NB4 (cell line): ENCODE data around the gene LAMA1.

Experiments
- DNase-seq: peaks from one replicate; pipeline ENCODE4 v3.0.0; 2010; ENCODE audit warnings: low read depth
- H3K4me3 ChIP-seq: one replicate; pipeline ENCODE4 v1.5.1; 2011; ENCODE audit warnings: mild to moderate bottlenecking, low read depth, low read length, moderate library complexity
- MAX ChIP-seq: IDR thresholded peaks from 2 replicates; pipeline ENCODE4 v1.6.1; 2011; ENCODE audit warnings: low read depth, low read length
- MYC ChIP-seq: IDR thresholded peaks from 2 replicates; pipeline ENCODE4 v1.6.1; 2011; ENCODE audit warnings: low read depth, low read length
- POLR2A ChIP-seq: IDR thresholded peaks from 2 replicates; pipeline ENCODE4 v1.6.1; 2011; ENCODE audit warnings: mild to moderate bottlenecking; ENCODE audit not compliant: insufficient read length; ENCODE audit errors: extremely low read depth
- TF ChIP-seq, protein P1 (sequence below): IDR thresholded peaks from one replicate; pipeline ENCODE4 v1.5.1; 2012; ENCODE audit warnings: low read depth, low read length

LAMA1 gene

DNA sequence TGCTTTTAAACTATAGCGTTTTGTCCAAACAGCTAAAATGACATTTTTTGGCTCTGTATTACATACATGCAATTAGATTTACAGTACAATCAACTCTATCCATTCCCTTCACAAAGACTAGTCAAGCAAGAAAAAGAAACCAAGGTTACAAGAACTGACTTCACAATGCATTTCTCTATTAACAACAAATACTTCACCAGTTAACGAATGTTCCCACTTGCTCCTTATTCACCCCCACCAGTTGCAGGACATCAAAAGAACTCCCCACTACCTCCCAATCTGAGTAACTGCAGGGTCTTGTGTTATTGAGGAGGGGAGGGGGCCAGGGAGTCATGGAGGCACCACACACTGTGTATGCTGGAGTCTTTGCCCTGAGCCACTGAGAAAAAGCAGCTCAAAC, 34.9 kb downstream of the LAMA1 start:
- no peak for DNase-seq
- TF ChIP-seq POLR2A, result no peak
- TF ChIP-seq, protein P1, sequence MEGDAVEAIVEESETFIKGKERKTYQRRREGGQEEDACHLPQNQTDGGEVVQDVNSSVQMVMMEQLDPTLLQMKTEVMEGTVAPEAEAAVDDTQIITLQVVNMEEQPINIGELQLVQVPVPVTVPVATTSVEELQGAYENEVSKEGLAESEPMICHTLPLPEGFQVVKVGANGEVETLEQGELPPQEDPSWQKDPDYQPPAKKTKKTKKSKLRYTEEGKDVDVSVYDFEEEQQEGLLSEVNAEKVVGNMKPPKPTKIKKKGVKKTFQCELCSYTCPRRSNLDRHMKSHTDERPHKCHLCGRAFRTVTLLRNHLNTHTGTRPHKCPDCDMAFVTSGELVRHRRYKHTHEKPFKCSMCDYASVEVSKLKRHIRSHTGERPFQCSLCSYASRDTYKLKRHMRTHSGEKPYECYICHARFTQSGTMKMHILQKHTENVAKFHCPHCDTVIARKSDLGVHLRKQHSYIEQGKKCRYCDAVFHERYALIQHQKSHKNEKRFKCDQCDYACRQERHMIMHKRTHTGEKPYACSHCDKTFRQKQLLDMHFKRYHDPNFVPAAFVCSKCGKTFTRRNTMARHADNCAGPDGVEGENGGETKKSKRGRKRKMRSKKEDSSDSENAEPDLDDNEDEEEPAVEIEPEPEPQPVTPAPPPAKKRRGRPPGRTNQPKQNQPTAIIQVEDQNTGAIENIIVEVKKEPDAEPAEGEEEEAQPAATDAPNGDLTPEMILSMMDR, result no peak
- no peak for TF ChIP-seq MYC
- TF ChIP-seq MAX, result no peak
- no peak overlapping the region for H3K4me3 ChIP-seq

GRCh38 chr18:7079231-7079630, 38.4 kb downstream of the LAMA1 start:
- TF ChIP-seq MAX (no peak), POLR2A (no peak), MYC (no peak)
- TF ChIP-seq, protein P1, result no peak

GRCh38 chr18:7072593-7072992, 45.0 kb downstream of the LAMA1 start:
- DNase-seq, result no peak
- TF ChIP-seq POLR2A (no peak), MYC (no peak), MAX (no peak)
- TF ChIP-seq, protein P1, result no peak
- H3K4me3 ChIP-seq, result no peak overlapping the region

More at GRCh38 chr18:7079231-7079630, 38.4 kb downstream of the LAMA1 start:
- no peak overlapping the region for H3K4me3 ChIP-seq
- DNase-seq, result no peak

DNA sequence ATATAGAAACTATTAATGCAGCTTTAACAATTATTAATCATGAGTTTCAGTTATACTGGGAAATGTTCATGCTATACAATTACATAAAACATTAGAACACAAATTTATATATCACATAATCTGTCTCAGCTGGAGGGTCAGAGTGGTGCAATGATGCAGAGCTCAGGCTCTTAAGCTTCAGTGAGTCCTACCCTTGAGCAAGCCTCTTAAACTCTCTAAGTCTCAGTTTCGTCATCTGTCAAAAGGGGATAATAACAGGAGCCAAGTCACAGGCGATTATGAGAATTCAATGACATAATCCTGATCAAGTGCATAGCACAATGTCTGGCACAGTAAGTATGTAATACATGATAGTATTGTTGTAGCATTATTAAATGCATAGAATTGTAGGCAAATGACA, 46.0 kb downstream of the LAMA1 start:
- no peak overlapping the region for H3K4me3 ChIP-seq
- DNase-seq, result no peak
- TF ChIP-seq POLR2A (no peak), MYC (no peak), MAX (no peak)
- TF ChIP-seq, protein P1, result no peak

DNA sequence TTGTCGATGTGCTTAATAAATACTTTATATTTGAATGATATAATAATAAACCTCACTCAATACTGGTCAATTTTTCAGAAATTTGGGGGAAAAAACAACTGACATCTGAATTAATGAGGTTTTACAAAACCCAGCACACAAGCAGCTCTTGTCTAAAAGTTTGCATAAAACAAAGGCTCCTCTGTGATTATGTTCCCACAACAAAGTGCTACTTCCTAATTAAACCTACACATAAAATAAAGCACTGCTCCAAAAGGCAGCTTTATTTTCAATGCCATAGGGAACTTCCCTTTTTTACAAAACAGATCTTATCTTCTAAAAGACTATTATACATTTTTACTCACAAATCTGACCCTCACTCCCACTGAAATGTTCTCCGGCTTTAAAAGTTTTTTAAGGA, 47.1 kb downstream of the LAMA1 start:
- DNase-seq, result no peak
- no peak for TF ChIP-seq MYC
- TF ChIP-seq MAX, result no peak
- TF ChIP-seq, protein P1, result no peak
- TF ChIP-seq POLR2A, result no peak
- no peak overlapping the region for H3K4me3 ChIP-seq
